ENCODE results near the gene WRAP53.

WRAP53 gene

GRCh38 chr17:7707858-7708750, 19.8 kb downstream of the WRAP53 start:
- TF ChIP-seq CTCF (IDR thresholded peaks at IDR 0.05): no peak

DNA sequence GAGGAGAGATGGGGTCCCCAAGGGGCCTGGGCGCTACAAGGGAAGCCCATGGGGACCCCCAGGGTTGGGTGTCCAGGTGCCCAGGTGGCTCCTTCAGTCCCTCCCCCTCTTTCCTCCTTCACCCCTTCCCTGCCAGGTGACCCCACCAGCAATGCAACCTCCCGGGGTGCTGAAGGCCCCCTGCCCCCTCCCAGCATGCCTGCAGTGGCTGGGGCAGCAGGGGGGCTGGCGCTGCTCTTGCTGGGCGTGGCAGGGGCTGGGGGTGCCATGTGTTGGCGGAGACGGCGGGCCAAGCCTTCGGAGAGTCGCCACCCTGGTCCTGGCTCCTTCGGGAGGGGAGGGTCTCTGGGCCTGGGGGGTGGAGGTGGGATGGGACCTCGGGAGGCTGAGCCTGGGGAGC, 20.8 kb downstream of the WRAP53 start:
- TF ChIP-seq CTCF (IDR thresholded peaks at IDR 0.05): no peak

- no peak for TF ChIP-seq CTCF (IDR thresholded peaks at IDR 0.05)
Measured at GRCh38 chr17:7710301-7710700, 22.0 kb downstream of the WRAP53 start.

- TF ChIP-seq CTCF (IDR thresholded peaks at IDR 0.05): no peak
Measured at GRCh38 chr17:7711051-7711755, 22.9 kb downstream of the WRAP53 start.

- no peak for TF ChIP-seq CTCF (IDR thresholded peaks at IDR 0.05)
Measured at GRCh38 chr17:7712111-7712771, 24.0 kb downstream of the WRAP53 start.

DNA sequence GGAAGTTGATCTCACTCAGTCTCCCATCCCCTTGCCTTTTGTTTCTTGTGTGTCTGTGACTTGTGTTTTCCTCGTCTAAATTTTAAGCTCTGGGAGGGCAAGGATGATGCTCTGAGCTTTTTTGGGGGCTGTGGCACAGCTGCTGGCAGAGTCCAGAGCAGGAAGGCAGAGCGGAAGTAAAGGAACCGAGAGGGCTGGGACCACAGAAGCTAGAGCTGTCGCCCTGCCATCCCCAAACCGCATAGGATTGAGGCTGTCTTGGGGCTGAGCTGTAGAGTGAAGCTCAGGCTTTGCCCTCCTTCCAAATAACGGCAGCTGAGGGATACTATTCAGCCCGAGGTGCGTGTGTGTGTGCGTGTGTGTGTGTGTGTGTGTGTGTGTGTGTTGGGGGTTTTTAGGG, 25.5 kb downstream of the WRAP53 start:
- TF ChIP-seq CTCF (IDR thresholded peaks at IDR 0.05): no peak

DNA sequence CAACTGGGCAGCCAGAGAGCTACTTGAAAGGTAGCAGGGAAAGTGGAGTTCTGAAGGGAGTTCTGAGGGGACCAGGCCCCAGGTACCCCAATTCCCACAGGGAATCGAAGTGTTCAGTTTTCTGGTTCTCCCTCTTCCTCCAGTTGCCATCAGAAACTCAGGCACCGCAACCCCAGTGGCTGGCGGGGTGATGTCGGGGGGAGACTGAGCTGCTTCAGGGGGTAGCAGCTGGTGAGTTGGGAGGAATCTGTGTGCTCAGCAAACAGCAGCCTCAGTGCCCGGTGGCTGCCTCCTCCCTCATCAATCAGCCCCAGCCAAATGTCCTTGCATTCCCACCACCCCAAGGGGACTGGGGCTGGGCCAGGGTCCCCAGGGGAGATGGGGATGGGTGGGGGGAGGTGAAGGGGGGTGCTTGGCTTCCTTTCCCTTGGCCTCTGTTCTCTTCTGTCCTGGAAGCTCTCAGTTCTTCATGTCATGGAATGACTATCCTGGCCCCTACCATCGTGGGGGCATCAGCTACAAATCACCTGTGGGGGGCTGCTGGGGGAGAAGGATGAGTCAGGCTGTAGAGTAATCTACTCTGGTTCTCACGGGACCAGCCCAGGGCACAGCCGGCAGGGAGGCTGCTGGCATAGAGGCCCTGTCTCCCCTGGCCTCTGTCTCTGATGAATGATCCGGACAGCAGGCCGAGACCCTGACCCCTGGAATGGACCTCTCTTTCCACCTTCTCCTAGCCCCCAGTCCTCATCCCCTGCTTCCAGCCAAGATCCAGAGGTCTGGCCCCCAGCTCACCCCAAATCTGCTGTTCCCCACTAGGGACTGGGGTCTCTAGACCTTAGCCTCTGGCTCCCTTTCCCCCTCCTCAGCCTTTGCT, 26.7 kb downstream of the WRAP53 start:
- no peak for TF ChIP-seq CTCF (IDR thresholded peaks at IDR 0.05)

All from LNCAP (cell line).